Endothelial cell (in vitro differentiated cells): ENCODE data around the gene HDDC3. TPM values are rescaled to one million over a fixed set of nuclear protein-coding genes. Genes with fewer than 3 reads are reported as not detected.

Source experiments
- DNase-seq: peaks from one replicate; pipeline ENCODE4 v3.0.0; 2021; ENCODE audit warnings: low spot score
- H3K27ac Mint-ChIP-seq: one replicate; pipeline ENCODE4 v1.8.0; 2021; ENCODE audit warnings: mixed read lengths, inconsistent platforms; ENCODE audit not compliant: unreplicated experiment
- H3K27me3 Mint-ChIP-seq: one replicate; pipeline ENCODE4 v1.8.0; 2021; ENCODE audit warnings: mild to moderate bottlenecking, moderate library complexity, mixed read lengths, inconsistent platforms; ENCODE audit not compliant: unreplicated experiment
- H3K36me3 Mint-ChIP-seq: one replicate; pipeline ENCODE4 v1.8.0; 2021; ENCODE audit warnings: mild to moderate bottlenecking, low read depth, mixed read lengths, inconsistent platforms; ENCODE audit not compliant: unreplicated experiment
- H3K4me1 Mint-ChIP-seq: one replicate; pipeline ENCODE4 v1.8.0; 2021; ENCODE audit warnings: mild to moderate bottlenecking, mixed read lengths, inconsistent platforms; ENCODE audit not compliant: unreplicated experiment
- H3K4me3 Mint-ChIP-seq: one replicate; pipeline ENCODE4 v1.8.0; 2021; ENCODE audit warnings: mild to moderate bottlenecking, mixed read lengths, inconsistent platforms; ENCODE audit not compliant: unreplicated experiment
- H3K9me3 Mint-ChIP-seq: one replicate; pipeline ENCODE4 v1.8.0; 2021; ENCODE audit warnings: mixed read lengths, inconsistent platforms; ENCODE audit not compliant: unreplicated experiment
- CTCF ChIP-seq: fragments of 200-600 bp; sonication (generic); IDR thresholded peaks from one replicate; pipeline ENCODE4 v1.5.0; 2021; ENCODE audit warnings: antibody characterized with exemption; ENCODE audit not compliant: unreplicated experiment
- long read RNA-seq: library from polyadenylated mRNA; unstranded; transcript quantifications from one replicate; pipeline ENCODE4 v2.0.0, GENCODE V29; 2020; ENCODE audit not compliant: unreplicated experiment
- total RNA-seq: library from RNA; stranded (reverse); fragmentation: NEBNext Ultra II Directional; extraction: Animal tissue kit (Norgen Biotek cat#: 25700); gene quantifications from one replicate; pipeline ENCODE4 v1.2.1, GENCODE V29; 2021; ENCODE audit not compliant: unreplicated experiment

The HDDC3 gene
- total RNA-seq, result 14.5 TPM
- long read RNA-seq, full-length matches to known transcripts, result 10 of 13 reads
- long read RNA-seq, partial matches to known transcripts, result 1 of 13 reads
- long read RNA-seq, other reads (novel, unspliced or antisense), result 2 of 13 reads

- TF ChIP-seq CTCF, result peak; percentile 84
- peak within 1 kb of the TSS; percentile 89 for H3K4me3 Mint-ChIP-seq
- H3K27me3 Mint-ChIP-seq, result peaks cover 2% of the 10 kb centered on the region
- no peak within 1 kb of the TSS for H3K27ac Mint-ChIP-seq
- peaks cover 20% of the 10 kb centered on the region for H3K4me1 Mint-ChIP-seq
- peaks cover 5% of the 10 kb centered on the region for H3K36me3 Mint-ChIP-seq
- peak; percentile 96 for DNase-seq
- H3K9me3 Mint-ChIP-seq, result no peaks in the 10 kb centered on the region
Observed at GRCh38 chr15:90931828-90932659, at the start of gene HDDC3. Gene HDDC3, minus strand, starts transcription at chr15:90932549. Its CDS starts 9 bp downstream, at chr15:90932540.

- DNase-seq, result no peak
- Mint-ChIP-seq H3K27ac (no peak overlapping the region), H3K27me3 (peaks cover 2% of the 10 kb centered on the region), H3K36me3 (peaks cover 7% of the 10 kb centered on the region), H3K4me1 (peaks cover 4% of the 10 kb centered on the region), H3K4me3 (no peak overlapping the region), H3K9me3 (no peaks in the 10 kb centered on the region)
- TF ChIP-seq CTCF, result no peak
Observed at GRCh38 chr15:90982135-90982534, 49.8 kb upstream of the HDDC3 start.

- peaks cover 2% of the 10 kb centered on the region for H3K27me3 Mint-ChIP-seq
- peaks cover 7% of the 10 kb centered on the region for H3K36me3 Mint-ChIP-seq
- no peak for TF ChIP-seq CTCF
- peaks cover 4% of the 10 kb centered on the region for H3K4me1 Mint-ChIP-seq
- DNase-seq, result no peak
- no peak overlapping the region for H3K4me3 Mint-ChIP-seq
- H3K27ac Mint-ChIP-seq, result no peak overlapping the region
- no peaks in the 10 kb centered on the region for H3K9me3 Mint-ChIP-seq
Observed at GRCh38 chr15:90981681-90982080, 49.3 kb upstream of the HDDC3 start.

- peaks cover 7% of the 10 kb centered on the region for H3K36me3 Mint-ChIP-seq
Observed at GRCh38 chr15:90979582-90979981, 47.2 kb upstream of the HDDC3 start.

More at GRCh38 chr15:90979582-90979981, 47.2 kb upstream of the HDDC3 start:
- no peak for DNase-seq
- peaks cover 6% of the 10 kb centered on the region for H3K27me3 Mint-ChIP-seq
- TF ChIP-seq CTCF, result no peak
- H3K4me1 Mint-ChIP-seq, result peaks cover 6% of the 10 kb centered on the region
- H3K4me3 Mint-ChIP-seq, result no peak overlapping the region
- H3K27ac Mint-ChIP-seq, result no peak overlapping the region
- no peaks in the 10 kb centered on the region for H3K9me3 Mint-ChIP-seq
